Upper lobe of right lung (tissue), 1 donor: ENCODE measurements around the gene ZNF778. TPM values are rescaled to one million over a fixed set of nuclear protein-coding genes. Genes with fewer than 3 reads are reported as not detected.
"Not testable (repeated sequence)": the region's sequence is repeated elsewhere in the genome, so short reads cannot be mapped to it uniquely, and the experiment has no call there.

Experiments
- ATAC-seq: fragments of 200-7000 bp; cut with Tn5 transposase; one replicate; pipeline ENCODE4 v1.9.1; 2020; ENCODE audit warnings: mild to moderate bottlenecking, moderate library complexity
- DNase-seq: peaks from one replicate; pipeline ENCODE4 v3.0.0-alpha.2; 2020
- H3K27ac ChIP-seq: fragments of 200-600 bp; one replicate; pipeline ENCODE4 v1.8.0; 2022
- H3K27me3 ChIP-seq: fragments of 200-600 bp; one replicate; pipeline ENCODE4 v1.8.0; 2022; ENCODE audit warnings: mild to moderate bottlenecking
- H3K36me3 ChIP-seq: fragments of 200-600 bp; one replicate; pipeline ENCODE4 v1.8.0; 2022
- H3K4me1 ChIP-seq: fragments of 200-600 bp; one replicate; pipeline ENCODE4 v1.8.0; 2022
- H3K4me3 ChIP-seq: fragments of 200-600 bp; one replicate; pipeline ENCODE4 v1.8.0; 2022; ENCODE audit warnings: mild to moderate bottlenecking
- H3K9me3 ChIP-seq: fragments of 200-600 bp; one replicate; pipeline ENCODE4 v1.8.0; 2022
- CTCF ChIP-seq: fragments of 200-600 bp; IDR thresholded peaks from one replicate; pipeline ENCODE4 v1.8.0; 2022; ENCODE audit warnings: antibody characterized with exemption
- intact Hi-C: fragments of 100-400 bp; cut with DNase I; formaldehyde crosslinking; loops from one replicate; pipeline ENCODE4 v1.11.0; 2022
- total RNA-seq: library from RNA; stranded (reverse); fragmentation: NEBNext Ultra II Directional; extraction: Animal tissue kit (Norgen Biotek cat#: 25700); gene quantifications from one replicate; pipeline ENCODE4 v1.2.1, GENCODE V29; 2021
- donor health status: DM: no; HTN: yes; CAD: no; lungs with severe emphysema.

ZNF778 gene
- total RNA-seq, 1 donor from 2014 or later: 10.3 TPM

- peak overlapping the region; percentile 78 for H3K27ac ChIP-seq
- H3K4me1 ChIP-seq: peaks cover 11% of the 10 kb centered on the region
- no peaks in the 10 kb centered on the region for H3K27me3 ChIP-seq
- H3K4me3 ChIP-seq: no peak overlapping the region
- H3K9me3 ChIP-seq: no peaks in the 10 kb centered on the region
- ATAC-seq (peak; percentile 48), DNase-seq (peak; percentile 91)
- no peak for TF ChIP-seq CTCF
- no peaks in the 10 kb centered on the region for H3K36me3 ChIP-seq
- intact Hi-C loops: no loop called here
Measured at GRCh38 chr16:89244754-89245153, 27.3 kb downstream of the ZNF778 start.

- Histone ChIP-seq H3K27ac (peak overlapping the region; percentile 78), H3K36me3 (no peaks in the 10 kb centered on the region), H3K4me3 (peak overlapping the region; percentile 49), H3K27me3 (no peaks in the 10 kb centered on the region), H3K4me1 (peaks cover 11% of the 10 kb centered on the region), H3K9me3 (no peaks in the 10 kb centered on the region)
- no peak for TF ChIP-seq CTCF
- DNase-seq (no peak), ATAC-seq (peak; percentile 5)
- intact Hi-C loops: no loop called here
Measured at GRCh38 chr16:89246383-89246902, 28.9 kb downstream of the ZNF778 start.

- intact Hi-C loops: no loop called here
- H3K27ac ChIP-seq: peak overlapping the region; percentile 75
- no peaks in the 10 kb centered on the region for H3K36me3 ChIP-seq
- H3K9me3 ChIP-seq: no peaks in the 10 kb centered on the region
- TF ChIP-seq CTCF: no peak
- ATAC-seq (peak; percentile 97), DNase-seq (peak; percentile 96)
- H3K4me3 ChIP-seq: peak overlapping the region; percentile 49
- H3K27me3 ChIP-seq: no peaks in the 10 kb centered on the region
- peaks cover 5% of the 10 kb centered on the region for H3K4me1 ChIP-seq
Measured at GRCh38 chr16:89246903-89247733, 29.6 kb downstream of the ZNF778 start.

DNA sequence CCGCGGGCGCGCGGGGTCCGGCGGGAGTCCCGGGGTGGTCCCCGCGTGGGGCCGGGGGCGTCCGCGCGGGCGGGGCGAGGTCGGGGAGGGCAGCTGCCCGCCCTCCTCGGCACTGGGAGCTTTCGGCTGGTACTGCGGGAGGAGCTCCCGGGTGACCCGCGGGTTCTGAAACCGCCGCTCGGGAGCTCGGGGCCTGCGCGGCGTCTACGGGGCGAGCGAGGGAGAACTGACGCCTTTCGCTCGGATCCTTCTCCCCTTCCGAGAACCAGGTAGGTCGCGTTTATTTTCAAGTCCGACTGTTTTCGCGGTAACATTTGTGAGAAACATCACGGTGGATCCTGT, 30.2 kb downstream of the ZNF778 start:
- peak; percentile 50 for ATAC-seq
- H3K27ac ChIP-seq, H3K9me3 ChIP-seq, H3K36me3 ChIP-seq, H3K4me1 ChIP-seq, DNase-seq, H3K27me3 ChIP-seq, intact Hi-C loops: not testable (repeated sequence)
- H3K4me3 ChIP-seq: peak overlapping the region; percentile 49

DNA sequence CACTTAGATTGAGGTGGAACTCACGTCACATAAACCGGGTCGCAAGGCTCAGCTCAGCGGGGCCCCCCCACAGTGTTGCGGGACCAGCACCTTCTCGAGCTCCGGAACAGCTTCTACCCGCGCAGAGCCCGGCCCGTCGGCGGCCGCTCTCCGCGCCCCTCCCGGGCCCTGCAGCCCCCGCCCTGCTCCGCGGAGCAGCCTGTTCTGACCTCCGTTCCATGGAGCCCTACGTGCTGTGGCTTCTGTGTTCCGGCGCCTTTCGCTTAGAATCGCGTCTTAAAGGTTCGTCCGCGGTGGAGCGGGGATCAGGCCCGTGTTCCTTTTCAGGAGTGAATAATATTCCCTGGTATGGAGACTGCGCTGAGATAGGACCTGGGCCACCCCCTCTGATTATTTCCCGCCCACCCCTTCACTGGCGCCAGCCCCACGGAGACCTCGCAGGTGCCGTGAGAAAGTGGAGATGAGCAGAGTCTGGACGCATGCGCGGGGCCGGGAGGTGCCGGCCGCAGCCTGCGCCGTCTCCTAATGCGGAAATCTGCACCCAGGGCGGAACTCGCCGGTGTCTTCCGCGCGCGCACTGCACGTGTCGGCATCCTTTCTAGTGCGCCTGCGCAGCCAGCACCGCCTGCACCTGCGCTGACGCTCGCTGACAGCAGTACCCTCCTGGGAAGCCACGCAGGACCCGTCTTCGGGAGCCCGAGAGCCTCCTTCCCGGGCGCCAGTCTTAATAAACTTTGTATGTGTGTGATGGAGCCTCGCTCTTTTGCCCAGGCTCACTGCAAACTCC, 30.9 kb downstream of the ZNF778 start:
- no peaks in the 10 kb centered on the region for H3K9me3 ChIP-seq
- peaks cover 5% of the 10 kb centered on the region for H3K4me1 ChIP-seq
- ATAC-seq (no peak), DNase-seq (no peak)
- H3K27ac ChIP-seq: no peak overlapping the region
- TF ChIP-seq CTCF: no peak
- peak overlapping the region; percentile 49 for H3K4me3 ChIP-seq
- H3K36me3 ChIP-seq: no peaks in the 10 kb centered on the region
- H3K27me3 ChIP-seq: no peaks in the 10 kb centered on the region
- intact Hi-C loops: no loop called here
